Activated naive CD4-positive, alpha-beta T cell treated with anti-CD3 and anti-CD28 coated beads, Interleukin-2, amount 50 U/mL, for 16 hours (primary cell): ENCODE results near the gene FHIT.

Experiments used
- DNase-seq: peaks from one replicate; pipeline ENCODE4 v3.0.0-alpha.2; 2020

FHIT gene

GRCh38 chr3:59877263-59878037 lies 1373.8 kb downstream of the FHIT start:
- no peak for DNase-seq

DNA sequence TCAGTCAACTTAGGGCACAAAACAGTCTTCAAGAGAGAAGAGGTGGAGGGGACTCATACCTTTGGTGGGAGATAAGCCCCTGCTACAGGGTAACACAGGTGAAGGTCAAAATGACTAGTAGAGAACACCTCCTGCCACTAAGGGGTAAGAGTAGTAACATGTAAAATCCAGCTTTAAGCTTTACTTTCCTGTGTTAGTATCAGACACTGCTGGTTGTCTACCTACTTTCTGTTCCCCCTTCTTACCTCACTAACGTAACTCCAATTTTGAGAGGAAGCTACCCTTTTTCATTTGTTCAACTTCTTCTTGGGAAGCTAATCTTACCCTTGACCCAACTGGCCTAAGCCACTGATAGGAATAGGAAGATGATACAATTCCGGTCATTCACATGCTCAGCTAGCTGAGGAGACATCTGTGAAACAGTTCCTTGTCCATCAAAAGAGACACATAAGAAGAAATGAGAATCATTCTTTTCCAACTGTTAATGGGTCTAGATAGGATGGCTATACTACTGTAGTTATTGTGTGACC lies 1374.7 kb downstream of the FHIT start:
- DNase-seq = no peak

DNA sequence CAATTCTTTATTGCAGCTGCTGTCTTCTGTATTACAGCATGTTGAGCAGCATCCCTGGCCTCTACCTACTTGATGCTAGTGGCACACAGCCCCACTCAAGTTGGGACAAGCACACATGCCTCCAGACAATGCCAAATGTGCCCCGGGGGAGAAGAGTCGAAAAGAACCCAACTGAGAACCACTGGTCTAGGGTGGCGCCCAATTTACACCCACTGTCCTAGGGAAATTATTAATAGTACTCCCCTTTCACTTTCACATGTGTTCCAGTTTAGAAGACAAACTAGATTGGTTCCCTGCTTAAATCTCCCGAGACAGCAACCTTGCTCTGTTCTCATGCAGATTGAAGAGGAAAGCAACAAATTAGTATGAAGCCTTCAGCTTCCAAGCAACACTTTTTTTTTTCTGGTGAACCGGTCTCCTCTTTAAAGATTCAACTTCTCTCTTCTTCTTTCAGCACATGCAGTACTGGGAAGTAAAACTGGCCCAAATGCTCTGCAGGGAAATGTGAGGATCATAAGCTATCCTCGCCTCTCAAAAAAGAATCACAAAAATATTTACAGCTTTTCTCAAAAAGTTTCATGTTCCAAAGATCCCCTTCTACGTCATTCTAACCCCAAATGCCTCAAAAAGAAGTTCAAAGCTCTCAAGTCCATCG lies 1377.5 kb downstream of the FHIT start:
- peak; percentile 11 for DNase-seq

GRCh38 chr3:59872128-59872527 lies 1379.1 kb downstream of the FHIT start:
- DNase-seq = peak; percentile 21

GRCh38 chr3:59867185-59868002 lies 1383.9 kb downstream of the FHIT start:
- no peak for DNase-seq

DNA sequence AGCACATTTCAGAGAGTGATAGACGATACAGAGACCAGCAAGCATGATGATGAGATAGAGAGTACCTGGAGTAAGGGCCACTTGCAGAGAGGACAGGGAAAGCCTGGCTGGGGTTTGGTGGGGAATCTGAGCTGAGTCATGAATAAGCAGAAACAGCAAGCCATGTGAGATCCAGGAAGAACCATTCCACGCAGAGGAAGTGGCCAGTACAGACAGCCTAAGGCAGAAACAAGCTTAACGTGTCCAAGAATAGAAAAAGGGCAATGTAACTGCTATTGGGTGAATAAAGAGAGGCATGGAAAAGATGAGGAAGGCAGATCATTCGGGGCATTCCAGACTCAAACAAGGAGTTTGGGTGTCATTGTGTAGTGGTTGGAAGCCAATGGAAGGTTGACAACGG lies 1385.2 kb downstream of the FHIT start:
- no peak for DNase-seq

GRCh38 chr3:59865351-59865750 lies 1385.9 kb downstream of the FHIT start:
- DNase-seq = no peak

GRCh38 chr3:59862686-59863085 lies 1388.6 kb downstream of the FHIT start:
- DNase-seq = no peak

DNA sequence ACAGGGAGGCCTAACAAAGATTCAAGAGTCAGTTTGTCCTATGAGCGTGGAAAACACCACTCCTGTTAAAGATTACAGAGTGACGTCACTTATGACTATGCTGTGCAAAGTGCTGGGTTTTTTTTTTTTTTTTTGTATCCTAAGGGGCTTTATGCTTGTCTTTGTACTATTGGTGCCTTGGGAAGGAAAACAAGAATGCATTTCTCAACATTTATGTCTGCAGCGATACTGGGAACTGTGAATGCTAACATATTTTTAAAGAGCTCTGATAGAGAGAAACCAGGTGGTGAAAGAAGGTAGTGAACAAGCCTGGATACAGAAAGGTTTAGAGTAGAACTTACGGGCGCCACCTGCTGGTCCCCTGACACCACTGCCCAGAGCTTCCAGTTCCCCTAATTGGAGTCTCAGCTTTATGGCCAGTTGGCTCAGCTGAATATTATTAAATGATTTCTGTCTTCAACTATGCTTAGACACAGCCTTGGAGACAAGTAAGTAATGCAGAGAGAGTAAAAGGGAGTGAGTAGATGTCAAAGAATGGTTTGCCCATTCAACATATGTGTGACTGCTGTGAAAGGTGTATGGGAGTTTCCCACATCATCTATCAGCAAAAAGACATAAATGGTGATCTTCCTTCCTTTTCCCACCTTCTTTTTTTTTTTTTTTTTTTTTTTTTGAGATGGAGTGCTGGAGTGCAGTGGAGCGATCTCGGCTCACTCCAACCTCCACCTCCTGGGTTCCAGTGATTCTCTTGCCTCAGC lies 1393.5 kb downstream of the FHIT start:
- DNase-seq = peak; percentile 81

DNA sequence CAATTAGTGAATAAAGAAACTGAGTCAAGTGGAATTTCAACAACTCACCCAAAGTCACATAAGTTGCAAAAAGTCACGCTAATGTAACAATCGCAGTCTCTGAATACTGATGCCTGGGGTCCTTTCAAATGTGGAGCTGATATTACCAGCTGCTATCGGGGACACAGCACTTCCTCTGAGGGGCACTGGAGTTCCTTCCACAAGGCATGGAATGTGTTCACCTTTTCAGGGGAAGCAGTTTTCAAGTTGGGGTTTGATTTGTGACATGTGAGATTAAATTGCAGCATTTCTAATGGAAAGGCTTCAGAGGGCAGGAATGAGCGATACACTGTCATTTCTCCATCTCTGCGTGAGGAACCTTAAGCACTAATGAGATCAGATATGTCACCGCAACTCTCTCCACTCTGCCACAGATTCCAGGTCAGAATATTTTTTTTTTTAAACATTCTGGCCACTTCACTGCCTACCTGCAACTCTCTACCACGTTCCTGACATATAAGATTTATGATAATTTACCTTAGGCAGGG lies 1394.3 kb downstream of the FHIT start:
- no peak for DNase-seq

GRCh38 chr3:59854061-59854709 lies 1397.1 kb downstream of the FHIT start:
- no peak for DNase-seq

- DNase-seq = no peak
Observed at GRCh38 chr3:59850417-59850816, 1400.8 kb downstream of the FHIT start.

- DNase-seq = no peak
Observed at GRCh38 chr3:59845386-59845785, 1405.9 kb downstream of the FHIT start.

DNA sequence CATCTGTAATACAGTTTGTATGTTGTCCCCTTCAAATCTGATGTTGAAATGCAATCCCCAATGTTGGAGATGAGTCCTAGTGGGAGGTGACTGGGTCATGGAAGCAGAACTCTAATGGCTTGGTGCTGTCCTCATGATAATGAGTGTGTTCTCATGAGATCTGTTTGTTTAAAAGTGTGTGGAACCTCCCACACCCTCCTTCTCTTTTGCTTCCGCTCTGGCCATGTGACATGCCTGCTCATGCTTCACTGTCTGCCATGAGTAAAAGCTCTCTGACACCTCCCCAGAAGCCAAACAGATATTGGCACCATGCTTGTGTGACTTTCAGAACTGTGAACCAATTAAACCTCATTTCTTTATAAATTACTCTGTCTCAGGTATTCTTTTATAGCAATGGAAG lies 1407.4 kb downstream of the FHIT start:
- DNase-seq = no peak

- no peak for DNase-seq
Observed at GRCh38 chr3:59839810-59840515, 1411.3 kb downstream of the FHIT start.

DNA sequence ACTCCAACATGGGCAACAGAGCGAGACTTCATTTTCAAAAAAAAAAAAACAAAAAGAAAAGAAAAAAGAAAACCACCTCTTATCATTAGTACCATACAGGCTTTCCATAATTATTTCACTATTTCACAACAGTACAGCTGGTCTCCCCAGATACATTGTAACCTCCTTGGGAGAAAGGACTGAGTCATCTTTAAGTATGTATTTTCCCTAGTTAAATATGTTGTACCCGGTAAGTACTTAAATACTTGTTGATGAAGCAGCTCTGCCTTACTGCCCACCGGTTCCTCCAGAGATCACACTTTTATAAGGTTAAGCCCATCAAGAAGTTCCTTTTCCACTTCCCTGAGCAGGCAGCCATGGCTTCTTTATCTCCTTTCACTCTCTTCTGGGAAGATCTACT lies 1412.0 kb downstream of the FHIT start:
- DNase-seq = no peak

DNA sequence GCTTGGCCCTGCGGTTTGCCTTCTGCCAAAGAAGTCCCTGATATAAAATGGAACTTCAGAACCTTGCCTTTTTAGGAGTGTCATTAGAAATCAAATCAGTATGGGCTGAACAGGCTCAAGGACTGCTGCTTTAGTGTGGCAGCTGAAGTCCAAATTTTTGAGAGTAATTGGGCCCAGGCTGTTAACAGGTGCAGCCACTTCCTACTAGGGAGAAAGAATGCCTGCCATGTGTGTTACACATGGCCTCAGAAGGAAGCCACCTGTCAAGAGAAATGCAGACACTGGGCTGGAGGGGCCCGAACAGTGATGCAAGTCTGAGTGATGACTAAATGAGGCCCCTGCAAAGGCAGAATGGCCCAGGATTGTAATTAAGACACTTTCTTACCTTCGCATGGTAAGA lies 1414.7 kb downstream of the FHIT start:
- DNase-seq = no peak

DNA sequence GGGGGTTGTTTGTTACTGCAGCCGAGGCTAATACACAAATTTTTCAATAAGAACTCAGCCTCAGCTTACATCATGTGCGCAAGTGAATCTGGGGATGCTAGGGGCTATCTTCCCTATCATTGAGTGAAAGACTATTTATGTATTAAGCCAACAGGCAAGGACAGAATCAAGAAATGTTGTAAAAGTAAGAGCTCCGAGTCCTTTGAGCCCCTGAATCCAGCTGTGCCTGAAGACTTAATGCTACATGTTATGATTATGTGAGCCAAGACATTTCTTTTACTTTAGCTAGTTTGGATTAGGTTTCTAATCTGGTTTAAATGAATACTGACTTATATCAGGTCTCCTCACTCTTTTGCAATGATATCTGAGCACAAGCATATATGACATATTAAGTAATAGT lies 1418.5 kb downstream of the FHIT start:
- DNase-seq = no peak

GRCh38 chr3:59832241-59832640 lies 1419.0 kb downstream of the FHIT start:
- no peak for DNase-seq

GRCh38 chr3:59831394-59831793 lies 1419.9 kb downstream of the FHIT start:
- DNase-seq = no peak

- DNase-seq = no peak
Observed at GRCh38 chr3:59829527-59829926, 1421.7 kb downstream of the FHIT start.
